Dedifferentiated amniotic fluid mesenchymal stem cell (primary cell): ENCODE results near the gene ALDH3B2.

Source experiments
- DNase-seq: peaks from one replicate; pipeline ENCODE4 v3.0.0-alpha.2; 2016; ENCODE audit errors: extremely low spot score

Gene ALDH3B2

GRCh38 chr11:67613960-67614715 is 60.3 kb downstream of the ALDH3B2 start:
- DNase-seq, result no peak

DNA sequence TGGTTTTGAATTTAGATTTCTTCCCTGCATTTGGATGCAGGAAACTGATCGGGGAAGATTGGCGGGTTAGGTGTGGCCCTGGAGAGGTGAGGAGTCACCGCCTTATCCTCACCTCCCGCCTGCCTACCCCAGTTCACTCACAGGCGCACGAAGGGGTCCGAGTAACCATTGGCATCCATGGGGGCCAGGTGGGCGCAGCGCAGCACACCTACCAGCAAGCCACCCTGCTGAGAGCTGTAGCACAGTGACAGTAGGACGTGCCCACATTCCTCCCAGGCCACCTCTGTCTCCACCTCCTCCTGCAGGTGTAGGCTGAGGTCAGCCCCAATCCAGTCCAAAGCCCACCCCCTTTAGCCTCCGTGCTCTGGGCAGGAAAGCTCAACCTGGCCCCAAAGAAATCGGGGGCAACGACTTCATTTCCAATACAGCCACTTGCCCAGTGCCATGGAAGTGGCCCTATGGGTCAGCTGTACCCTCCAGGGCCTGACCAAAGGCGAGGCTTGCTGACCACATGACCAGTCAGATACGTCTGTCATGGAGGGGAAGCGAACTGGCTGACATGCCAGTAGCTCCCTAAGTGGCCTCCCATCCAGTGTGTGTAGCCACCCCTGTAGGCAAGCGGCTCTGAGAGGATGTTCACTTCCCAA is 61.0 kb downstream of the ALDH3B2 start:
- DNase-seq, result no peak

DNA sequence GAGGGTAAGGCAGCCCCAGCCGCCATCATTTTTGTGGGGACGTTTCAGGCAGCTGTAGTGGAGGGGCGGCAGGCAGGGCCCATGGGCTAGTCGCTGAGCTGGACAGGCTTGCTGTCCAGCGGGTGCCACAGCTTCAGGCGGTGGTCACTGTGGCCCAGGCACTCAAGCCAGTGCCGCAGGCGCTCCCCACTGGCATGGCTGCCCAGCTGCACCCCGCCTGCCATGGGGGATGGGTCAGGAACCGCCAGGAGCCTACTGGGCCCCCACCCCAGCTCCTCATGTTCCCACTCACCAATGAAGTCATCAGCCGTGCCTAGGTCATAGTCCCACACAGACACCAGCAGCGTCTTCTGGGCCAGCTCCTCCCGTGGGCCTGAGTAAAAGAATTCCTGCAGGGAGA is 61.7 kb downstream of the ALDH3B2 start:
- DNase-seq, result no peak
